Superior temporal gyrus (tissue), 1 donor: ENCODE results near the gene TMEM221.

Experiments used
- DNase-seq: peaks from one replicate; pipeline ENCODE4 v3.0.0-alpha.2; 2016; ENCODE audit errors: extremely low spot score

Gene TMEM221

GRCh38 chr19:17441241-17442021, 7.0 kb downstream of the TMEM221 start:
- no peak for DNase-seq

GRCh38 chr19:17436874-17437267, 11.6 kb downstream of the TMEM221 start:
- no peak for DNase-seq

- no peak for DNase-seq
Measured at GRCh38 chr19:17436094-17436873, 12.2 kb downstream of the TMEM221 start.

- DNase-seq: no peak
Measured at GRCh38 chr19:17435218-17435617, 13.2 kb downstream of the TMEM221 start.

GRCh38 chr19:17431417-17431816, 17.1 kb downstream of the TMEM221 start:
- DNase-seq: no peak

- DNase-seq: no peak
Measured at GRCh38 chr19:17429641-17430113, 18.8 kb downstream of the TMEM221 start.

GRCh38 chr19:17424743-17425365, 23.6 kb downstream of the TMEM221 start:
- DNase-seq: no peak

GRCh38 chr19:17423429-17424208, 24.8 kb downstream of the TMEM221 start:
- no peak for DNase-seq

- DNase-seq: no peak
Measured at GRCh38 chr19:17421942-17422341, 26.5 kb downstream of the TMEM221 start.

- DNase-seq: no peak
Measured at GRCh38 chr19:17420475-17420924, 28.0 kb downstream of the TMEM221 start.

- peak; percentile 99 for DNase-seq
Measured at GRCh38 chr19:17419621-17420474, 28.6 kb downstream of the TMEM221 start, which contains the start of gene MVB12A. Gene MVB12A, plus strand, starts transcription at chr19:17420047. Its CDS starts 89 bp downstream, at chr19:17420136.

GRCh38 chr19:17419154-17419620, 29.3 kb downstream of the TMEM221 start:
- no peak for DNase-seq

GRCh38 chr19:17418710-17419109, 29.8 kb downstream of the TMEM221 start:
- DNase-seq: no peak

GRCh38 chr19:17415121-17415520, 33.3 kb downstream of the TMEM221 start:
- no peak for DNase-seq

- no peak for DNase-seq
Measured at GRCh38 chr19:17414097-17414496, 34.4 kb downstream of the TMEM221 start.

- DNase-seq: no peak
Measured at GRCh38 chr19:17411801-17412200, 36.7 kb downstream of the TMEM221 start.

- no peak for DNase-seq
Measured at GRCh38 chr19:17409990-17410389, 38.5 kb downstream of the TMEM221 start.

GRCh38 chr19:17406887-17407196, 41.6 kb downstream of the TMEM221 start:
- DNase-seq: no peak

- no peak for DNase-seq
Measured at GRCh38 chr19:17406046-17406886, 42.2 kb downstream of the TMEM221 start.
